GM11168 (cell line): Measurements from ENCODE around the gene ST3GAL4.
"Not testable (repeated sequence)": the region's sequence is repeated elsewhere in the genome, so short reads cannot be mapped to it uniquely, and the experiment has no call there.

Experiments
- in situ Hi-C: fragments of 300-500 bp; cut with MboI; formaldehyde crosslinking; loops from one replicate; pipeline ENCODE4 v1.12.0; 2022; ENCODE audit warnings: low sequenced_read_pairs; ENCODE audit not compliant: unreplicated experiment

Gene ST3GAL4

GRCh38 chr11:126345283-126345682, 10.2 kb upstream of the ST3GAL4 start:
- in situ Hi-C loops, result no loop called here

- in situ Hi-C loops, result no loop called here
Measured at GRCh38 chr11:126345759-126346585, 9.5 kb upstream of the ST3GAL4 start.

- in situ Hi-C loops, result no loop called here
Measured at GRCh38 chr11:126346586-126346940, 8.9 kb upstream of the ST3GAL4 start.

GRCh38 chr11:126346946-126347345, 8.5 kb upstream of the ST3GAL4 start:
- in situ Hi-C loops, result not testable (repeated sequence)

GRCh38 chr11:126347751-126348668, 7.5 kb upstream of the ST3GAL4 start:
- in situ Hi-C loops, result no loop called here

- in situ Hi-C loops, result no loop called here
Measured at GRCh38 chr11:126348806-126349582, 6.5 kb upstream of the ST3GAL4 start.

GRCh38 chr11:126350836-126351235, 4.7 kb upstream of the ST3GAL4 start:
- in situ Hi-C loops, result no loop called here

GRCh38 chr11:126352163-126352562, 3.3 kb upstream of the ST3GAL4 start:
- in situ Hi-C loops, result no loop called here

- in situ Hi-C loops, result no loop called here
Measured at GRCh38 chr11:126352934-126353801, 2.3 kb upstream of the ST3GAL4 start.

GRCh38 chr11:126354631-126355323, 709 bp upstream of the ST3GAL4 start:
- in situ Hi-C loops, result no loop called here

- in situ Hi-C loops, result no loop called here
Measured at GRCh38 chr11:126355926-126356897, 726 bp downstream of the ST3GAL4 start.

- in situ Hi-C loops, result no loop called here
Measured at GRCh38 chr11:126357055-126357962, 1.8 kb downstream of the ST3GAL4 start.

- in situ Hi-C loops, result no loop called here
Measured at GRCh38 chr11:126357969-126358762, 2.7 kb downstream of the ST3GAL4 start.

- in situ Hi-C loops, result no loop called here
Measured at GRCh38 chr11:126358763-126359160, 3.3 kb downstream of the ST3GAL4 start.

GRCh38 chr11:126359431-126360048, 4.1 kb downstream of the ST3GAL4 start:
- in situ Hi-C loops, result no loop called here

- in situ Hi-C loops, result no loop called here
Measured at GRCh38 chr11:126360049-126360446, 4.6 kb downstream of the ST3GAL4 start.
